NT2/D1 (cell line): ENCODE results near the gene AVEN.

ENCODE experiments used
- DNase-seq: peaks from one replicate; pipeline ENCODE4 v3.0.0-alpha.2; 2011; ENCODE audit warnings: low read depth, low spot score
- H3K27me3 ChIP-seq: 2 replicates; pipeline ENCODE4 v1.6.0; 2011; ENCODE audit warnings: mild to moderate bottlenecking; ENCODE audit not compliant: insufficient read length, insufficient read depth
- H3K36me3 ChIP-seq: 2 replicates; pipeline ENCODE4 v1.6.1; 2011; ENCODE audit warnings: mild to moderate bottlenecking, low read length, mixed read lengths; ENCODE audit not compliant: insufficient read depth, insufficient read length
- H3K4me1 ChIP-seq: 2 replicates; pipeline ENCODE4 v1.5.1; 2011; ENCODE audit not compliant: insufficient read depth, insufficient read length
- H3K4me3 ChIP-seq: 2 replicates; pipeline ENCODE4 v1.5.1; 2011; ENCODE audit warnings: low read depth; ENCODE audit not compliant: insufficient read length
- H3K9ac ChIP-seq: 2 replicates; pipeline ENCODE4 v1.6.0; 2011; ENCODE audit warnings: low read depth; ENCODE audit not compliant: insufficient read length
- H3K9me3 ChIP-seq: 2 replicates; pipeline ENCODE4 v1.5.1; 2011; ENCODE audit warnings: mild to moderate bottlenecking, low read length; ENCODE audit not compliant: insufficient read depth
- SUZ12 ChIP-seq: IDR thresholded peaks from 2 replicates; pipeline ENCODE4 v1.6.1; 2011; ENCODE audit not compliant: insufficient read length, insufficient read depth; ENCODE audit errors: extremely low read depth
- YY1 ChIP-seq: IDR thresholded peaks from 2 replicates; pipeline ENCODE4 v1.6.1; 2011; ENCODE audit not compliant: insufficient read length, insufficient read depth
- ZNF274 ChIP-seq: IDR thresholded peaks from 2 replicates; pipeline ENCODE4 v1.6.1; 2011; ENCODE audit warnings: mild to moderate bottlenecking, low read depth, low read length

The AVEN gene

GRCh38 chr15:33959844-33960548 lies 79.0 kb downstream of the AVEN start:
- H3K4me3 ChIP-seq, result no peak overlapping the region
- no peak overlapping the region for H3K9ac ChIP-seq
- no peaks in the 10 kb centered on the region for H3K4me1 ChIP-seq
- no peak for DNase-seq
- no peak for TF ChIP-seq ZNF274
- no peak for TF ChIP-seq YY1
- no peak for TF ChIP-seq SUZ12
- no peaks in the 10 kb centered on the region for H3K27me3 ChIP-seq
- no peaks in the 10 kb centered on the region for H3K9me3 ChIP-seq
- no peaks in the 10 kb centered on the region for H3K36me3 ChIP-seq

- TF ChIP-seq YY1, result no peak
- TF ChIP-seq SUZ12, result no peak
- TF ChIP-seq ZNF274, result no peak
Observed at GRCh38 chr15:33956397-33956796, 82.6 kb downstream of the AVEN start.

GRCh38 chr15:33955945-33956344 lies 83.1 kb downstream of the AVEN start:
- TF ChIP-seq SUZ12, result no peak
- no peak for TF ChIP-seq YY1
- no peak for TF ChIP-seq ZNF274
- Histone ChIP-seq H3K4me3 (no peak overlapping the region), H3K9ac (no peak overlapping the region), H3K4me1 (no peaks in the 10 kb centered on the region), H3K9me3 (no peaks in the 10 kb centered on the region), H3K36me3 (no peaks in the 10 kb centered on the region), H3K27me3 (no peaks in the 10 kb centered on the region)
- no peak for DNase-seq

More at GRCh38 chr15:33956397-33956796, 82.6 kb downstream of the AVEN start:
- Histone ChIP-seq H3K9me3 (no peaks in the 10 kb centered on the region), H3K4me3 (no peak overlapping the region), H3K27me3 (no peaks in the 10 kb centered on the region), H3K4me1 (no peaks in the 10 kb centered on the region), H3K9ac (no peak overlapping the region), H3K36me3 (no peaks in the 10 kb centered on the region)
- no peak for DNase-seq

GRCh38 chr15:33946152-33946551 lies 92.9 kb downstream of the AVEN start:
- no peak overlapping the region for H3K4me3 ChIP-seq
- no peak overlapping the region for H3K9ac ChIP-seq
- TF ChIP-seq YY1 (no peak), ZNF274 (no peak), SUZ12 (no peak)
- H3K9me3 ChIP-seq, result no peaks in the 10 kb centered on the region
- DNase-seq, result no peak
- peaks cover 4% of the 10 kb centered on the region for H3K36me3 ChIP-seq
- no peaks in the 10 kb centered on the region for H3K4me1 ChIP-seq
- no peaks in the 10 kb centered on the region for H3K27me3 ChIP-seq

- TF ChIP-seq SUZ12 (no peak), ZNF274 (no peak), YY1 (no peak)
- Histone ChIP-seq H3K9ac (no peak overlapping the region), H3K4me3 (no peak overlapping the region)
Observed at GRCh38 chr15:33941279-33942063, 97.5 kb downstream of the AVEN start.

GRCh38 chr15:33934921-33935320 lies 104.1 kb downstream of the AVEN start:
- no peak overlapping the region for H3K9ac ChIP-seq
- DNase-seq, result no peak
- TF ChIP-seq SUZ12 (no peak), ZNF274 (no peak), YY1 (no peak)
- H3K4me1 ChIP-seq, result no peaks in the 10 kb centered on the region
- H3K4me3 ChIP-seq, result no peak overlapping the region
- H3K9me3 ChIP-seq, result no peaks in the 10 kb centered on the region
- no peaks in the 10 kb centered on the region for H3K27me3 ChIP-seq
- no peaks in the 10 kb centered on the region for H3K36me3 ChIP-seq

More at GRCh38 chr15:33941279-33942063, 97.5 kb downstream of the AVEN start:
- no peaks in the 10 kb centered on the region for H3K9me3 ChIP-seq
- DNase-seq, result no peak
- H3K36me3 ChIP-seq, result no peaks in the 10 kb centered on the region
- H3K4me1 ChIP-seq, result no peaks in the 10 kb centered on the region
- H3K27me3 ChIP-seq, result no peaks in the 10 kb centered on the region

- H3K4me1 ChIP-seq, result no peaks in the 10 kb centered on the region
- no peak overlapping the region for H3K4me3 ChIP-seq
- TF ChIP-seq SUZ12, result no peak
- TF ChIP-seq ZNF274, result no peak
- TF ChIP-seq YY1, result no peak
- H3K9ac ChIP-seq, result no peak overlapping the region
- H3K36me3 ChIP-seq, result no peaks in the 10 kb centered on the region
- DNase-seq, result no peak
- no peaks in the 10 kb centered on the region for H3K9me3 ChIP-seq
- no peaks in the 10 kb centered on the region for H3K27me3 ChIP-seq
Observed at GRCh38 chr15:33934396-33934795, 104.6 kb downstream of the AVEN start.
